Activated CD4-positive, CD25-positive, alpha-beta regulatory T cell (primary cell): ENCODE results near the gene ZNF710.
A peak's percentile ranks its signal among the peaks of the same experiment; 100 is the strongest.
"Not testable (repeated sequence)": the region's sequence is repeated elsewhere in the genome, so short reads cannot be mapped to it uniquely, and the experiment has no call there.

Source experiments
- DNase-seq, 4 experiments: peaks; one replicate each; lab custom pipeline; 2025; lab: John Stamatoyannopoulos, UW

Gene ZNF710, protein sequence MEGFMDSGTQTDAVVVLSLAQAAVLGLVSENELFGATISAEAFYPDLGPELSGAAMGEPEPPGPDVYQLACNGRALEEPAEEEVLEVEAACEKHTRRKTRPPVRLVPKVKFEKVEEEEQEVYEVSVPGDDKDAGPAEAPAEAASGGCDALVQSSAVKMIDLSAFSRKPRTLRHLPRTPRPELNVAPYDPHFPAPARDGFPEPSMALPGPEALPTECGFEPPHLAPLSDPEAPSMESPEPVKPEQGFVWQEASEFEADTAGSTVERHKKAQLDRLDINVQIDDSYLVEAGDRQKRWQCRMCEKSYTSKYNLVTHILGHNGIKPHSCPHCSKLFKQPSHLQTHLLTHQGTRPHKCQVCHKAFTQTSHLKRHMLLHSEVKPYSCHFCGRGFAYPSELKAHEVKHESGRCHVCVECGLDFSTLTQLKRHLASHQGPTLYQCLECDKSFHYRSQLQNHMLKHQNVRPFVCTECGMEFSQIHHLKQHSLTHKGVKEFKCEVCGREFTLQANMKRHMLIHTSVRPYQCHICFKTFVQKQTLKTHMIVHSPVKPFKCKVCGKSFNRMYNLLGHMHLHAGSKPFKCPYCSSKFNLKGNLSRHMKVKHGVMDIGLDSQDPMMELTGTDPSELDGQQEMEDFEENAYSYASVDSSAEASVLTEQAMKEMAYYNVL

DNA sequence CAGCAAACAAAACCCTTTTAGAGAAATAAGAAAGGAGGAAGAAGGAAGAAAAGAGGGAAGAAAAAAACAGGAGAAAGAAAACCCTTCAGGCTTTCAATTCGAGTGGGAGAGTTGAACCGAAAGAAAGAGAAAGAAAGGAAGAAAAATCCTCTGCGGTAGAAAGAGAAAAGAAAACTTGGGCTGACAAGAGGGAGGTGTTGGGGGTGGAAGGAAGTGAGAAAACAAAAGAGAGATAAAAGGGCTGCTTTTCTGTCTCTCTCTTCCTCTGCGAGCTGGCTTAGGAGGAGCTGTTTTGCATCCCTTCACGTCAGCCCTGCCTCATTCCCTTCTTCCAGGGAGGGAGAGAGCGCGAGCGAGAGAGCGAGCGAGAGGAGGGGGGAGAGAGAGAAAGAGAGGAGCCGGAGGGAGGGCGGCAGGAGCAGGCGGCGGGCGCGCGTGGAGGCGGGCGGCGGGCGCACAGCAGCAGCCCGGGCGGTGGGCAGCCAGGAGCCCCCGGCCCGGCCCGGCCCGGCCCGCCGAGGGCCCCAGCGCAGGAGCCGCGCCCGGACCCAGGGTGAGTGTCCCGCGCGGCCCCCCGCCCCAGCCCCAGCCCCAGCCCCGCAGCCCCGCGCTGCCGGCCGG, at the start of gene ZNF710:
ZNF710 (plus strand) TSS at position 263 of the 621 bp plus-strand sequence. CDS start 65,814 bp downstream, outside the sequence.
- no peak for DNase-seq

DNA sequence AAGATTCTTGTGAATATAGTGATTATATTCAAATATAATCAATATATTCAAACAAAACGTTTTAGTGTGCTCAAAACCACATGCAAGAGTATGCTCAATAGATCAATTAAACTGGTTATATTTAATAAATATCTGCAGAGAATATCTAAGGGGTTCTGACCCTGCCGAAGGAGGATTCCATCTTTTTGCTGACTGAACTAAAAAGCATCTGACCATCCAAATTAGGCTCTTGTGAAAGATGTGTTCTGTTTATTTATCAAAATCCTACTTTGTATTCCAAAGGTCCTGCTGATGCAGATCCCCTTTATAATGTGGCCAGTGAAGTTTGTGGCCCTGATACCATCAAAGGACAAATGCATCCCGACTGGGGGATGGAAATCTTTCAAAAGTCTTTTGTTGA, 46.6 kb upstream of the ZNF710 start:
- DNase-seq: no peak

DNA sequence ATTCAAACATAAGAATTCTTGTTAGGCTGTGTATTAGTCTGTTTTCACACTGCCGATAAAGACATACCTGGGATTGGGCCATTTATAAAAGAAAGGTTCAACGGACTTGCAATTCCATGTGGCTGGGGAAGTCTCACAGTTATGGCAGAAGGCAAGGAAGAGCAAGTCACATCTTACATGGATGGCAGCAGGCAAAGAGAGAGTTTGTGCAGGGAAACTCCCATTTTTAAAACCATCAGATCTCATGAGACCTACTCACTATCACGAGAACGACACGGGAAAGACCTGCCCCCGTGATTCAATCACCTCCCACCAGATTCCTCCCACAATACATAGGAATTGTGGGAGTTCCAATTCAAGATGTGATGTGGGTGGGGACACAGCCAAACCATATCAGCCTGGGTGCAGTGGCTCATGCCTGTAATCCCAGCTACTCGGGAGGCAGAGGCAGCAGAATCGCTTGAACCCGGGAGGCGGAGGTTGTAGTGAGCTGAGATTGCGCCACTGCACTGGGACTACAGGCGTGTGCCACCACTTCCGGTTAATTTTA, 45.6 kb upstream of the ZNF710 start:
- DNase-seq: not testable (repeated sequence)

DNA sequence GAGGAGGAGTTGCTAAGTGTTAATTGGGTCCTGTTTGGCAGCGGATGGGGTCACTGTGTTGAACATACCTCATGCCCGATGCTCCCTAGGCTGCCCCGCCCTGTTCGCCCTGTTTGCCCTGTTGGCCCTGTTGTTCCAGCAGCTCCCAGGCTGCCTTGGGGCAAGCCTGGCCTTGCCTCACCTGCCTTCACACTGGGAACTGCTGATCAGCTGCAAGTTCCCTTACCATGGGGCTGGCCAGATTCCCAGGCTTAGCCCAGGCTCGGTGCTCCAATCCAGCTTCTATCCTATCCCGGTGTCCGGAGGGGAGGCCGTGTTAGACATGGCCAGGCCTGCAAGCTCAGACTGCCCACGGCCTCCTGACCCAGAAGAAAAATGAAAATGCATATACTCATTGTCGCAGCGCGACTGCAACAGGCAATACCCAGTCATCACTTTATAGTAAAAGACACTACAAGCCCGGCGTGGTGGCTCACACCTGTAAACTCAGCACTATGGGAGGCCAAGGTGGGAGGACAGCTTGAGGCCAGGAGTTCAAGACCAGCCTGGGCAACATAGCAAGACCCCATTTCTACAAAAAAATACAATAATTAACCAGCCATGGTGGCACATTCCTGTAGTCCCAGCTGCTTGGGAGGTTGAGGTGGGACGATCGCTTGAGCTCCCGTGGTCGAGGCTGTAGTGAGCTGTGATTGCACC, 42.9 kb upstream of the ZNF710 start:
- no peak for DNase-seq

DNA sequence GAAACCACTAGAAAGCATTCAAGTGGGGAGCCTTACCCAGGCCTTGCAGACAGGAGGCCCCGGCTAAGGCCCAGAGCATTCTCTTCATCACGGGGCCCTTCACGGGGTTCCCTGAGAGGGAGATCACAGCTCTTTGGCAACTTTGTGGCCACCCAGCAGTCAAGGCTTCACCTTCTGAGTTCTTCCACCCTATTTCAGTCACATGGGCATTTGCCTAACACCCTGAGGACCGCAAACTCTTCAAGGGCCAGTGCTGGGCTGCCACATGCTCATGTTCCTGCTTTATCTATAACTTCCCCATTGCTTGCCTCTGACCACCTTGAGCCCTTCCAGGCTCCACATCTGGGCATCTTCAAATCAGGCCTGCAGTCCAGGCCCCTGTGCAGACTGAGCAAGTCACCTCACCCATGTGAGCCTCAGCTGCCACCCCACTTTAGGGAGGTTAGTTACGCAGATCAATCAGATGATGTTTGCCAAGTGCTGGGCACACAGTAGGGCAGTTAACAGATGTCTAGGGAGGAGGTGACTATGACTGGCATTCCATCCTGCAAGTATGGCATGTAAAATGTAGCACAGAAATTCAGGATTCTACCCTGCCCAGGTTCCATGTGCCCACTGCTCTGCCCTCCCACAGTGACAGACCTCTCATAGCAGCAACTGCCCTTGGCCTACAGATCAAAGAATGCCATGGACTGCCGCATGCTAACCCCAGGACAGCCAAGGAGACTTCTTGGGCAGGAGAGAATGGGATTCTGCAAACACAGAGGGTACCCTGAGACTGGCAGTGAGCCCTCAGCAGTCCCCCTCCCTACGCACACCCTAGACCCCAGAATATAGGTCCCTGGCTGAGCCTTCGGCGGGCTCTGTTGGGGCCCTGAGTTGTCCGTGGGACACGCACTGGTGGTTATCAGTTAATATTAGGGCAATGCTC, 37.6 kb upstream of the ZNF710 start:
- no peak for DNase-seq

DNA sequence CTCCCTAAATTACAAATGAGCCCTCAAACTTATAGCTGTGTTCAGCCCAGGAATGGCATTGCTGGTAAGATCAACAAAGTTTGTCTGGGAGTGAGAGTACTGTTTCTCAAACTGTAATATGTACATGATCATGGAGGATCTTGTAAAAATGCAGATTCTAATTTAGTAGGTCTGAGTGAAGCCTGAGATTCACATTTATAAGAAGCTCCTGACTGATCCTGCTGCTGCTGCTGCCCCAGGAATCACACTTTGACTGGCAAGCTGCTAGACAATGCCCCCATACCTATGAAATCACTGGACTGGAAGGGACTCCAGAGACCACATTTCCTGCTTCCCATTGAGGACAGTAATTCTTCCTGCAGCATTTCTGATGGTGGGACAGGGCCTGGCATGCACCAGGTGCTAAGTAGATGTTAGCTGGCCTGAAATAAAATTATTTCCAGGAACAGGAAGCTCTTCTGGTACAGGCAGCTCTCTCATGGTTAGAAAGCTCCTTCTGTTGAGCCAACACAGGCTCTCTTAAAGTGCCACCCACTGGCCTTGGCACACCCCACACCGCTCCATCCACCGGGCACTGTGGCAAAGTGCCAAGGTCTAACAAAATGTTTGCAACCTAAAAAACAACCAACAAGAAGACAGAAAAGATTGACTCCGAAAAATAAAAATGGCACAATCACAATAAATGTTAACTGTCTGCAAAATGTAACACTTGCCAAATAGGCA, 36.7 kb upstream of the ZNF710 start:
- no peak for DNase-seq

DNA sequence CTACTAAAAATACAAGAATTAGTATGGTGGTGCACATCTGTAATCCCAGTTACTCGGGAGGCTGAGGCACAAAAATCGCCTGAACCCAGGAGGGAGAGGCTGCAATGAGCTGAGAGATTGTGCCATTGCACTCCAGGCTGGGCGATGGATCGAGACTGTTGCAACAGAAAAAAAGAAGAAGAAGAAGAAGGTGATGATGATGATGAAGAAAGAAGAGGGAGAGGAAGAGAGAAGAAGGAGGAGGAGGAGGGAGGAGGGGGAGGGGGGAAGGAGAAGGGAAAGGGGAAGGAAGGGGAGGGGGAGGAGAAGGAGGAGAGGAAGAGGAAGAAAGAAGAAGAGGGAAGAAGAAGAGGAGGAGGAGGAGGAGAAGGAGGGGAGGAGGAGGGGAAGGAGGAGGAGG, 33.2 kb upstream of the ZNF710 start:
- no peak for DNase-seq

DNA sequence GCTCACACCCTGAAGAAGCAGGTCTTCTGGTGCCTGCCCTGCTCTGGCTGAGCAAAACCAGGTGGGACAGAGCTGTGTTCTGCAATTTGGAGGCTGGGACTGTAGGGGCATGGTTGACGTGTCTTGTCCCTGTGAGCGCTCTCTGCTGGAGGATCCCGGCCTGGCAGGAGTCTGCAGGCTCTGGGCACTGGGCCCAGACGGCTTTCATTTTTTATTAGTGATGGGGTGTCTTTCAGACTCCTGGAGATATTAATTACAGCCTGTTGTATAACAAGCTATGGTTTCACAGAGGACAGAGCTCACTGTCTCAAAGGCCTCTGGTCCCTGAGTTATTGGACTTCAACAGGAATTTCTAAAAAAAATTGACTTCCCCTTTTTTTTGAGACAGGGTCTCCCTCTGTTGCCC, 29.5 kb upstream of the ZNF710 start:
- peak in 3 of 4 experiments; percentile 4 to 6 (median 5) for DNase-seq

DNA sequence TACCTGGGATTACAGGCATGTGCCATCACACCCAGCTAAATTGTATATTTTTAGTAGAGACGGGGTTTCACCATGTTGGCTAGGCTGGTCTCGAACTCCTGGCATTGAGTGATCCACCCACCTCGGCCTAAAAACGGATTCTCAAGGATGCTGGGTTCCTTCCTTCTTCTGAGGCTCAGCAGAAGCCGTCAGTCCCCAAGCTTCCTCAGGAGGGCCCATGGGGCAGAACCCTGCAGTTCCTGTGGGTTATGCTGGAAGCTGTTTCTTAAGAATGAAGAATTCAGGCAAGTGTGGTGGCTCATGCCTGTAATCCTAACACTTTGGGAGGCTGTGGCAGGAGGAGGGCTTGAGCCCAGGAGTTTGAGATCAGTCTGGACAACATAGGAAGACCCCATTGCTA, 29.0 kb upstream of the ZNF710 start:
- DNase-seq: no peak

DNA sequence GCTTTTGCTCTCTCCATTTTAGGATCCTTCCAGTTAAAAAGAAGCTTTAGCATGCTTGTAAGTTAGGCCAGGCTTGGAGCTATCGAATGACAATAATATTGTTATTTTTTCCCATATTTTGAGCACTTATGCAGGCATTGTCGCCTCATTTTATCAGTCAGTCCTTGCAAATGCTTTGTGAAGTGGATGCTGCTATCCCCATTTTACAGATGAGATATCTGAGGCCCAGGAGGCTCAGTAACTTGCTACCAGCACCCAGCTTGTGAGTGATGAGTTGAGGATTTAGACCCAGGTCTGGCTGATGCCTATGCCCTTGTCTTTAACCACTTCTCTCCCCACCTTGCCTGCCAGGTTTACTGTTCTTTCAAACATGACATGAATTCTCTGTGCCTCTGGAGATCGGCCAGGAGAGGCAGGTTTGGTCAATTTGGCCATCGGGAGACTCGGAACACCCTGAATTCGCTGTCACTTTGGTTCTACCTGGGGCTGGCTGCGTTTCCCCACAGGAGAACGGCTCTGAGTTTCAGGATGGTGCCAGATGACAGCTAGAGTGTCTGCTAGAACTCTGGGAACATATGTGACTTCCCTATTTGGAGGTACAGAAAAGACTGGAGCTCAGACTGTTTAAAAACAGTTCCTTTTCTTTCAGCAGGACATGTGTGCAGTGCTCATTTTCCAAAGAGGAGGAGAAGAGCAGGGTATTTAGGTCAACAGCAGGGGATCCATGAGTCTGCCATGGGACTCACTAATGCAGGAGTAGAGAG, 25.5 kb upstream of the ZNF710 start:
- no peak for DNase-seq

DNA sequence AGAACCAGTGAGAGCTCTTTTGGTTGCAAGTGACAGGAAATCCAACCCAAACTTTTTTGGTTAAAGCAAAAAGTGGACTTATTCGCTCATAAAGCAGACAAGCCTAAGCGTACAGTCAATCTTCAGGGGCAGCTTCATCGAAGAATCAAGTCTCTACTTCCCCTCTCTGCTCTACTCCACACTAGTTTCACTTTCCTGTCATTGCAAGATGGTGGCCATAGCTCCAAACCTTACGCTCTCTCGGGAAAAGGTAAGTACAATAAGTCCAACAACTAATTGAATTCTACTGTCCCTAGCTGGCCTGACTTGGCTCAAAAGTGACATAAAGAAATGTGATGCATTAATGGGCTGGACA, 24.9 kb upstream of the ZNF710 start:
- no peak for DNase-seq

DNA sequence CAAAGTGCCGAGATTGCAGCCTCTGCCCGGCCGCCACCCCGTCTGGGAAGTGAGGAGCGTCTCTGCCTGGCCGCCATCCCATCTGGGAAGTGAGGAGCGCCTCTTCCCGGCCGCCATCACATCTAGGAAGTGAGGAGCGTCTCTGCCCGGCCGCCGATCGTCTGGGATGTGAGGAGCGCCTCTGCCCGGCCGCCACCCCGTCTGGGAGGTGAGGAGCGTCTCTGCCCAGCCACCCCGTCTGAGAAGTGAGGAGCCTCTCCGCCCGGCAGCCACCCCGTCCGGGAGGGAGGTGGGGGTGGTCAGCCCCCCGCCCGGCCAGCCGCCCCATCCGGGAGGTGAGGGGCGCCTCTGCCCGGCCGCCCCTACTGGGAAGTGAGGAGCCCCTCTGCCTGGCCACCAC, 23.3 kb upstream of the ZNF710 start:
- not testable (repeated sequence) for DNase-seq

DNA sequence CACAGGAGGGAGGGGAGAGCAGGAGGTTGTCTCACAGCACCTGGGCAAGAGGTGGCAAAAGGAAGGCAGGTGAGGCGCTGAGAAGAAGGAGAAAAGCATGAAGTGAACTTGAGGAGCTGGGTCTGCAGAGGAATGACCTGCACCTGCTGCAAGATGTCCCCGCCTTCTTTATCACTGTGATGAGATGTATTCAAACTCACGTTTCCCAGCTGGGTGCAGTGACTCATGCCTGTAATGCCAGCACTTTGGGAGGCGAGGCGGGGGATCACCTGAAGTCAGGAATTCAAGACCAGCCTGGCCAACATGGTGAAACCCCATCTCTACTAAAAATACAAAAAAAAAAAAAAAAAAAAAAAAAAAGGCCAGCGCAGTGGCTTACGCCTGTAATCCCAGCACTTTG, 22.2 kb upstream of the ZNF710 start:
- DNase-seq: no peak

DNA sequence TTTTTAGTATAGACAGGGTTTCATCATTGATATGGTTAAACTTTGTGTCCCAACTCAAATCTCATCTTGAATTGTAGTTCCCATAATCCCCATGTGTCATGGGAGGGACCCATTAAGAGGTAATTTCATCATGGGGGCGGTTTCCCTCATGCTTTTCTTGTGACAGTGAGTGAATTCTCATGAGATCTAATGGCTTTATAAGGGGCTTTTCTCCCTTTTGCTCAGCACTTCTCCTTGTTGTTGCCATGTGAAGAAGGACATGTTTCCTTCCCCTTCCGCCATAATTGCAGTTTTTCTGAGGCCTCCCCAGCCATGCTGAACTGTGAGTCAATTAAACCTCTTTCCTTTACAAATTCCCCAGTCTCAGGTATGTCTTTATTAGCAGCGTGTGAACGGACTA, 20.2 kb upstream of the ZNF710 start:
- no peak for DNase-seq

DNA sequence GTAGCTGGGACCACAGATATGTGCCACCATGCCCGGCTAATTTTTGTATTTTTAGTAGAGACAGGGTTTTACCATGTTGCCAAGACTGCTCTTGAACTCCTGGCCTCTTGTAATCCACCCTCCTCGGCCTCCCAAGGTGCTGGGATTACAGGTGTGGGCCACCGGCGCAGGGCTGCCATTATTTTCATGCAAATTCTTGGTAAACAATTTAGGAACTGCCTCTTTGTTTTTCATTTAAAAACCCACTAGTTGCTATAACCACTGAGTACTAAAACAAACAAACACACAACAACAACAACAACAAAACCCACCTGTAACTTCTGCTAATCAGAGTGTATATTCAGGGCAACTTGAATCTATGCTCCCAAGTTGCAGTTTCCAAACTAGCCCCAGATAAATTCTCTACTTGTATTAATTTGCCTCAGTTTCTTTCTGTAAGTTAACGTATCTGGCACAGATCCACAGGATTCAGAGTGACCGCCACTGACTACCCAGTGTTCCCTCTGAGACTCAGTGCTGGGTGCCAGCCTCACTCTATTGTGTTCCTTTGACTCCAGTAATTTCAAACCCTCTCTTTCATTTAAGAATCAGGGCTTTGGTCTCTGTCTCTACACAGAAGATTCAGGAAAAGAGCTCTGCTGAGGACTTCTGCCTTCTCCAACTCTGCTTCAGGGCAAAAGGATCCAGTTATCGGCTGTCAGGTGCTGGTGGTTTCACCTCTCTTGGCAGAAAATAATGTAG, 18.6 kb upstream of the ZNF710 start:
- DNase-seq: no peak

DNA sequence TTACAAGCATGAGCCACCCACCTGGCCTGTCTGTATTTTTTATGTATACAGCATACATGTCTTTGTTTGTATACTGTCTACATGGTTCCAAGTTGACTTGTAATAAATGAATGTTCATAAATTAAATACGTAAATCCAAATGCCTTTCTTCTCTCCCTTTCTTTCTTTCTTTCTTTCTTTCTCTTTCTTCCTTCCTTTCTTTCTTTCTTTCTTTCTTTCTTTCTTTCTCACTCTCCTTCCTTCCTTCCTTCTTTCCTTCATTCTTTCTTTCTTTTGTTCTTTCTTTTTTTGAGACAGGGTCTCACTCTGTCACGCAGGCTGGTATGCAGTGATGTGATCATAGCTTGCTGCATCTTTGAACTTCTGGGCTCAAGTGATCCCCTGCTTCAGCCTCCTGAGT, 17.1 kb upstream of the ZNF710 start:
- DNase-seq: no peak

DNA sequence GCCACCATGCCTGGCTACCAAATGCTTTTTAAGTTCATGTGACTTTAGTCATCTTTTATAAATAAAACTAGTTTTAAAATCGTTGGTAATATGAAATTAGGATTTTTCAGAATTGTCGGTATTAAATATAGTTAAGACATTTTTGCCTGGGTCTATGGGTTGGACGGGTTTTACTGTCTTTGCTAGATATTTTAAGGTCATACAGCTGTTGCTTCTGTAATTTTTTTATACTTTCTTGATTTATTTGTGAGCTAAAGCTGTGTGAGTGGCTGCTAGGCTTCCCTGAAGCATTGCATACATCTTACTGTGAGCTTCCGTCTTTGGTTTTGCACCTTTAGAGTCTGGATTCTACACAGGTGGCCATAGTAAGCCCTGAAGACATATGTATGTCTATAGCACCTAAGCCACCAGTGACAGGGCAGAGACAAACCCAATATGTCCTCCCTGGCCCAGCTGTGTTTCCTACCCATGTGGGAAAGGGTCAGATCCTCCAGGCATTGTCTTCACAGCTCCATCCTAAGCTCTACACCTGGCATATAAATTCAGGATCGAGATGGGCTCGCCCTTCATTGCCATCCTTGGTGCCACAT, 16.6 kb upstream of the ZNF710 start:
- no peak for DNase-seq

DNA sequence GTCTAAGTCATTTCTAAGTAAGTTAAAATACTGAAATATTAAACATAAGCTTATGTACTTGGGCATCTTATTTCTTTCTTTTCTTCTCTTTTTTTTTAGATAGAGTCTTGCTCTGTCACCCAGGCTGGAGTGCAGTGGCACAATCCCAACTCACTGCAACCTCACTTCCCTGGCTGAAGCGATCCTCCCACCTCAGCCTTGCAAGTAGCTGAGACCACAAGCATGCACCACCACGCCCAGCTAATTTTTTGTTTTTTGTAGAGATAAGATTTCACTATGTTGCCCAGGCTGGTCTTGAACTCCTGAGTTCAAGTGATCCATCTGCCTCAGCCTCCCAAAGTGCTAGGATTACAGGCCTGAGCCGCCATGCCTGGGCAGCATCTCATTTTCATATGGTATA, 16.0 kb upstream of the ZNF710 start:
- DNase-seq: no peak

DNA sequence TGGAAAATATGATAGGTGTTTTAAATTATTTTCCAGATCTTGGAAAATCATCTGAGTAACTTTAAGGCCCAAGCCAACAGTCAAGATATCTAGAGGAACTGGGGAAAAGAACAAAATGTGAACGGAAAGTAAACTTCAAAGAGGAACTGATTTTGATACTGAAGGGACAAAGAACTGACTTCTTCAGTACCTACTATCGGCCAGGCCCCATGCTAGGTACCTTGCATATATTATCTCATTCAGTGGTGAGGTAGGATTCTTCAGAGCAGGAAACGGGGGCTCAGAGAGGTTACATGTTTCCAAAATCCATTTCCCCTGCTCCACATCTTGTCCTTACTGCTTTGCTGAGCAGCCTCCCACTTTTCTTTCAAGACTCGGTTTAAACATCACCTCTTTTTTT, 9.8 kb upstream of the ZNF710 start:
- DNase-seq: no peak
